ENCODE data around the gene CCDC178. TPM values are rescaled to one million over a fixed set of nuclear protein-coding genes. Genes with fewer than 3 reads are reported as not detected.
A peak's percentile ranks its signal among the peaks of the same experiment; 100 is the strongest.

Gene CCDC178, protein sequence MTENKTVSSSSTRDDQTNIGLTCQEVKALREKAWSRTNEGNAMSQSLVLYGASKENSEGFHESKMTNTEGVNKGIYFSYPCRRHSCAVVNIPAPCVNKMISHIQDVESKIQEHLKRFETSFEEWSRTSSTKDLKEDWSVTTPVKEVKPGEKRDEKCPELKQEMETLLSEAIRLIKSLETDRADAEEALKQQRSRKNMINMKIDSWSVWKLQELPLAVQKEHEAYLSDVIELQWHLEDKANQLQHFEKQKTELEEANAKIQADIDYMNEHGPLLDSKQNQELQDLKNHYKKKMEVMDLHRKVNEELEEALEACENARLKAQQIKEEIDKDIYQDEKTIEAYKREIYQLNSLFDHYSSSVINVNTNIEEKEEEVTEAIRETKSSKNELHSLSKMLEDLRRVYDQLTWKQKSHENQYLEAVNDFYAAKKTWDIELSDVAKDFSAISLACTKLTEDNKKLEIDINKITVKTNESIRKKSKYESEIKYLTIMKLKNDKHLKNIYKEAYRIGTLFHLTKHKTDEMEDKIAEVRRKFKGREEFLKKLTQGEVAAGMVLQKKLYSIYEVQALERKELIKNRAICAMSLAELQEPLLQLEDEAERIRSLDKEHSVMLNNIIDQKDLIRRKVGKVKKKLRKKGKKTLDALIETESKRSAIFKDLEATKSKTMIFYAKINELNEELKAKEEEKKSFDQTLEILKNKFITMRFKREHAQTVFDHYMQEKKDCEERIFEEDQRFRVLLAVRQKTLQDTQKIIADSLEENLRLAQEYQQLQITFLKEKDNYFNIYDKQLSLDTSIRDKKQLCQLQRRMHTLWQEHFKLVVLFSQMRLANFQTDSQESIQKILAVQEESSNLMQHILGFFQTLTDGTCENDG
- total RNA-seq = under 1 TPM; 0.22 to 0.29 TPM
- polyA plus RNA-seq (2013, experiment 1 of 2) = 1.6 TPM
- polyA plus RNA-seq (2013, experiment 2 of 2) = 1.7 TPM
- long read RNA-seq, experiment 1 = 0 reads
- long read RNA-seq, experiment 2 = 0 reads
- long read RNA-seq, experiment 3 = 0 reads
- long read RNA-seq, experiment 4 = 0 reads

DNA sequence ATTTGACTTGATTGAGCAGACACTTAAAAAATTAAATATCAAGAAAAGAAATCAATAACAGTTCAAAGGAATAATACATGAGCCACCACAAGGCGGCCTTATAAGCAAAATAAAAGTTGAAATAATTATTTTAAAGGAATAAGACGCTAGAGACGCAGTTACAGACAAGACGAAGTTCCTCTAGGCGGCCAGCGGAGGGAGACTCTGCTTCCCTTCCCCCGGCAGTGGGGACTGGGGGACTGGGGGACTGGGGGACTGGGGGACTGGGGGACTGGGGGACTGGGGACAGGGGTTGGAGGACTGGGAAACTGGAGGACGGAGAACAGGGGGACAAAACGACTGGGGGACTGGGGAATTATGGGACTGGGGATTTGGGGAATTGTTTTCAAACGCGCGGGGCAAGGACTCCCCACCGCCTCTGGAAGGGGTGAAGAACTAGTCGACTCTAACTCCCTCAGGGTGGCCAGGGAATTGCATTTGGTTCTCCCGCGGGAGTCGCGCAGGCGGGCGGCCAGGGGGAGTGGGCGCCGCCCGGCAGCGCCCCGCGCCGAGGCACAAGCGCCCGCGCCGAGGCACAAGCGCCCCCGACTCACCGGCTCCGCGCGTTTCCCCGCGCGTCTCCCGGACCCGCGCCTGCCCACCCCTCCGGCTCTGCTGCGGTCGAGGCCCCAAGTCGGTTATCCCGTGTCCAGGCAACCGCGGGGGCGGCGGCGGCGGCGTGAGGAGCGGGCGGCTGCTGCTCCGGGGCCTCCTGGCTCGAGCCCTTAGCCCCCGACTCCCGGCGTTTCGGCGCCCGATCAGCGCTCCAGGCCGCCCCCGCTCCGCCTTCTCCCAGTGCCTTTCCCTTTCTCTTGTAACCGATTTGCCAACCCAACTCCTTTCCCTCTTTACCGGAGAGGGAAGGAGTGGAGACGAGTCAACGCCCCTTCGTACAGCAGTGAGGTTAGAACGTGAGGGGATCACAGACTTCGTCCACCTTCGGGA, at the start of gene CCDC178:
TSS of gene CCDC178 (minus strand) at position 662 of the 984 bp plus-strand sequence. CDS start 28,633 bp downstream, outside the sequence.
- 0 to 1% methylated on average over 2 to 76 of the region's 77 CpGs for WGBS, 2 experiments (ENCODE audit: insufficient coverage in 1 of 2, insufficient read length in 1 of 2)
- H3K4me1 ChIP-seq (ENCODE audit: control insufficient read depth, insufficient read depth, low read length) = no peaks in the 10 kb centered on the region
- H3K9me3 ChIP-seq (ENCODE audit: control insufficient read depth, low read length) = no peaks in the 10 kb centered on the region
- peaks cover 37% of the 10 kb centered on the region for H3K27me3 Mint-ChIP-seq (ENCODE audit: insufficient read depth)
- no peaks in the 10 kb centered on the region for H3K4me1 Mint-ChIP-seq
- peak within 1 kb of the TSS; percentile 33 for H3K27ac ChIP-seq (ENCODE audit: low read depth, low read length)
- no peaks in the 10 kb centered on the region for H3K36me3 Mint-ChIP-seq (ENCODE audit: low read depth)
- H3K4me3 Mint-ChIP-seq = peak within 1 kb of the TSS; percentile 75
- peak within 1 kb of the TSS; percentile 19 for H3K9ac ChIP-seq (ENCODE audit: extremely low read depth, low read length, poor library complexity, severe bottlenecking)
- H3K27me3 ChIP-seq (ENCODE audit: control insufficient read depth, insufficient read depth, low read length, poor library complexity, severe bottlenecking) = peaks cover 49% of the 10 kb centered on the region
- H3K36me3 ChIP-seq (ENCODE audit: control insufficient read depth, insufficient read depth, low read length) = no peaks in the 10 kb centered on the region
- peak; percentile 70 for TF ChIP-seq CTCF (conservative IDR thresholded peaks at IDR 0.05)
- no peaks in the 10 kb centered on the region for H3K9me3 Mint-ChIP-seq
- H3K4me3 ChIP-seq (ENCODE audit: low read length) = peak within 1 kb of the TSS; percentile 76
- H3K27ac Mint-ChIP-seq = no peak within 1 kb of the TSS
- DNase-seq = peak; percentile 89

DNA sequence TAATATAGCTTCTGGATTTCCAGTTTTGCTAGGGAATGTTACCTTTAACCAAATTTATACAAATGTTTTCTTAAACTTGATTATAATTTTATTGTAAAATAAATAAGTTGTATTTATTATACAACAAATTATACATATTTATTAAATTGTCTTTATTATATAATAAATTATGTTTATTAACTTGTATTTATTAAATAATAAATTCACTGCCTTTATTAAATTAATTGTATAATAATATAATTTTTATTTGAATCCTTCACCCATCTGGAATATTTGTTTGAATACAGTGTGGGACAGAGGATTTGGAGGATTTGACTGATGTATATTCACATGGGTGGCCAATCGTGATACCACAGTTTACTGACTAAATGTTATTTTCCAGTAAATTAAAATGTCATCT, 43.4 kb upstream of the CCDC178 start:
- H3K4me3 ChIP-seq (ENCODE audit: low read length) = no peak overlapping the region
- H3K4me1 Mint-ChIP-seq = no peaks in the 10 kb centered on the region
- DNase-seq = no peak
- no peaks in the 10 kb centered on the region for H3K4me1 ChIP-seq (ENCODE audit: control insufficient read depth, insufficient read depth, low read length)
- H3K36me3 Mint-ChIP-seq (ENCODE audit: low read depth) = no peaks in the 10 kb centered on the region
- no peaks in the 10 kb centered on the region for H3K9me3 ChIP-seq (ENCODE audit: control insufficient read depth, low read length)
- no CpG with 5 or more reads among the region's 1 CpG for WGBS, 2 experiments (ENCODE audit: insufficient coverage in 1 of 2, insufficient read length in 1 of 2)
- H3K4me3 Mint-ChIP-seq = no peak overlapping the region
- no peaks in the 10 kb centered on the region for H3K36me3 ChIP-seq (ENCODE audit: control insufficient read depth, insufficient read depth, low read length)
- H3K27me3 Mint-ChIP-seq (ENCODE audit: insufficient read depth) = no peaks in the 10 kb centered on the region
- peaks cover 11% of the 10 kb centered on the region for H3K27me3 ChIP-seq (ENCODE audit: control insufficient read depth, insufficient read depth, low read length, poor library complexity, severe bottlenecking)
- H3K9ac ChIP-seq (ENCODE audit: extremely low read depth, low read length, poor library complexity, severe bottlenecking) = no peak overlapping the region
- H3K27ac ChIP-seq (ENCODE audit: low read depth, low read length) = no peak overlapping the region
- no peak for TF ChIP-seq CTCF (conservative IDR thresholded peaks at IDR 0.05)
- no peaks in the 10 kb centered on the region for H3K9me3 Mint-ChIP-seq
- no peak overlapping the region for H3K27ac Mint-ChIP-seq

All from endodermal cell (in vitro differentiated cells).